GM12878 (cell line): Measurements from ENCODE around the gene B3GALT5. TPM values are rescaled to one million over a fixed set of nuclear protein-coding genes. Genes with fewer than 3 reads are reported as not detected.

Source experiments
- ATAC-seq: fragments of 200-7000 bp; cut with Tn5 transposase; 3 replicates; pipeline ENCODE4 v1.9.1; 2020; ENCODE audit warnings: mild to moderate bottlenecking, moderate library complexity
- BruUV-seq: library from RNA; stranded (reverse); fragments of 400-500 nt; replicated peaks from 2 replicates; lab custom pipeline; 2021; lab: Mats Ljungman, UMichigan
- CTCF ChIA-PET: fragments of 300-600 bp; sonication (Branson Sonifier 250); formaldehyde crosslinking; extraction: SDS; loops from one replicate; lab custom pipeline; 2021; ENCODE audit warnings: inconsistent platforms; lab: Yijun Ruan, JAX
- POLR2A ChIA-PET: fragments of 350-600 bp; formaldehyde crosslinking; extraction: SDS; loops from one replicate; lab custom pipeline; 2021; ENCODE audit warnings: inconsistent platforms; lab: Charles Lee
- RAD21 ChIA-PET: fragments of 300-600 bp; sonication (Branson Sonifier 250); formaldehyde crosslinking; loops from one replicate; lab custom pipeline; 2023; ENCODE audit warnings: antibody characterized with exemption; ENCODE audit not compliant: unreplicated experiment; lab: Charles Lee
- SMC1A ChIA-PET: fragments of 300-600 bp; sonication (Branson Sonifier 250); formaldehyde crosslinking; loops from one replicate; lab custom pipeline; 2023; ENCODE audit not compliant: unreplicated experiment, uncharacterized antibody; lab: Charles Lee
- DNase-seq: peaks from one replicate; pipeline ENCODE4 v3.0.0-alpha.2; 2011; ENCODE audit warnings: low read depth, low spot score
- FAIRE-seq: peaks from 3 replicates; lab custom pipeline; 2011; peaks lifted over from hg19 to GRCh38; lab: Jason Lieb, UNC
- H2AFZ ChIP-seq: 2 replicates; pipeline ENCODE4 v1.6.0; 2011; ENCODE audit warnings: low read depth, low read length, control low read depth; ENCODE audit not compliant: control insufficient read depth
- H3K27ac ChIP-seq: 2 replicates; pipeline ENCODE4 v1.5.1; 2011; ENCODE audit warnings: control low read depth; ENCODE audit not compliant: control insufficient read depth, insufficient read depth
- H3K27me3 ChIP-seq, 2 experiments: replicated peaks in 1 of 2; 2 replicates each; pipeline versions ENCODE4 v1.6.0 to v1.6.1; 2011; ENCODE audit warnings: low read length in 1 of 2; ENCODE audit not compliant: control insufficient read depth in 2 of 2, insufficient read depth in 2 of 2
- H3K36me3 ChIP-seq, 2 experiments: 2 replicates each; pipeline ENCODE4 v1.5.1; 2011; ENCODE audit warnings: low read length in 1 of 2; ENCODE audit not compliant: control insufficient read depth in 2 of 2, insufficient read depth in 2 of 2
- H3K4me1 ChIP-seq: 2 replicates; pipeline ENCODE4 v1.6.1; 2011; ENCODE audit warnings: mild to moderate bottlenecking, low read length, moderate library complexity, mixed read lengths; ENCODE audit not compliant: control insufficient read depth, insufficient read depth
- H3K4me2 ChIP-seq: 2 replicates; pipeline ENCODE4 v1.6.0; 2011; ENCODE audit warnings: control low read depth; ENCODE audit not compliant: control insufficient read depth, insufficient read depth
- H3K4me3 ChIP-seq: fragments of 200-600 bp; sonication (generic); 2 replicates; pipeline ENCODE4 v1.5.1; 2016
- H3K79me2 ChIP-seq: 2 replicates; pipeline ENCODE4 v1.6.0; 2011; ENCODE audit warnings: low read length; ENCODE audit not compliant: control insufficient read depth, insufficient read depth
- H3K9ac ChIP-seq: 2 replicates; pipeline ENCODE4 v1.8.0; 2011; ENCODE audit warnings: low read length, control low read depth, mixed read lengths; ENCODE audit not compliant: control insufficient read depth, insufficient read depth
- H3K9me3 ChIP-seq: replicated peaks from 3 replicates; pipeline ENCODE4 v1.5.1; 2011; ENCODE audit warnings: mild to moderate bottlenecking, low read length; ENCODE audit not compliant: control insufficient read depth, insufficient read depth
- H4K20me1 ChIP-seq: 2 replicates; pipeline ENCODE4 v1.6.0; 2011; ENCODE audit not compliant: control insufficient read depth, insufficient read depth
- ATF3 ChIP-seq: IDR thresholded peaks from 2 replicates; pipeline ENCODE4 v1.6.1; 2011; ENCODE audit warnings: low read depth, mild to moderate bottlenecking, low read length, moderate library complexity, borderline replicate concordance; ENCODE audit errors: extremely low read depth
- BCL11A ChIP-seq: IDR thresholded peaks from 2 replicates; pipeline ENCODE4 v1.6.1; 2011; ENCODE audit warnings: low read depth, low read length
- BCLAF1 ChIP-seq: fragments of 450-650 bp; IDR thresholded peaks from 2 replicates; pipeline ENCODE4 v1.6.1; 2017; ENCODE audit warnings: antibody characterized with exemption, mild to moderate bottlenecking, moderate library complexity
- BRCA1 ChIP-seq: IDR thresholded peaks from 2 replicates; pipeline ENCODE4 v1.6.1; 2011; ENCODE audit warnings: low read depth, low read length, improper control_type of control experiment
- CBFB ChIP-seq: IDR thresholded peaks from 2 replicates; pipeline ENCODE4 v1.6.1; 2016; ENCODE audit warnings: antibody characterized with exemption, low read depth
- ETV6 ChIP-seq, 2 experiments: fragments of 450-650 bp in 1 of 2; IDR thresholded peaks in 1 of 2; conservative IDR thresholded peaks in 1 of 2; 2 replicates each; pipeline ENCODE4 v1.6.1; 2014; ENCODE audit warnings: antibody characterized with exemption in 1 of 2, borderline replicate concordance in 1 of 2, low read depth in 1 of 2, mild to moderate bottlenecking in 1 of 2, moderate library complexity in 1 of 2
- GABPA ChIP-seq: IDR thresholded peaks from 2 replicates; pipeline ENCODE4 v1.6.1; 2014; ENCODE audit warnings: antibody characterized with exemption, low read depth, mild to moderate bottlenecking, inconsistent platforms
- KLF5 ChIP-seq: fragments of 450-650 bp; IDR thresholded peaks from 2 replicates; pipeline ENCODE4 v1.6.1; 2014; ENCODE audit warnings: mild to moderate bottlenecking; ENCODE audit not compliant: partially characterized antibody
- LARP7 ChIP-seq: fragments of 450-650 bp; IDR thresholded peaks from 2 replicates; pipeline ENCODE4 v1.6.1; 2017; ENCODE audit warnings: mild to moderate bottlenecking
- MXI1 ChIP-seq: fragments of 150-350 bp; IDR thresholded peaks from 2 replicates; pipeline ENCODE4 v1.6.1; 2011; ENCODE audit warnings: low read depth, mild to moderate bottlenecking, inconsistent platforms, low read length, improper control_type of control experiment
- NFXL1 ChIP-seq: fragments of 450-650 bp; IDR thresholded peaks from 2 replicates; pipeline ENCODE4 v1.6.1; 2017; ENCODE audit warnings: antibody characterized with exemption, mild to moderate bottlenecking, borderline replicate concordance
- NFYA ChIP-seq: IDR thresholded peaks from 2 replicates; pipeline ENCODE4 v1.6.1; 2011; ENCODE audit warnings: low read depth, mild to moderate bottlenecking, low read length, improper control_type of control experiment, borderline replicate concordance
- PRDM15 ChIP-seq: fragments of 450-650 bp; formaldehyde crosslinking; IDR thresholded peaks from 2 replicates; pipeline ENCODE4 v1.4.0; 2020; ENCODE audit warnings: mild to moderate bottlenecking, moderate library complexity
- SIN3A ChIP-seq: IDR thresholded peaks from 2 replicates; pipeline ENCODE4 v1.6.1; 2012; ENCODE audit warnings: low read depth, low read length, improper control_type of control experiment
- SMC3 ChIP-seq: IDR thresholded peaks from 2 replicates; pipeline ENCODE4 v1.6.1; 2011; ENCODE audit warnings: low read length, improper control_type of control experiment, borderline replicate concordance
- SREBF1 ChIP-seq: IDR thresholded peaks from 2 replicates; pipeline ENCODE4 v1.6.1; 2012; ENCODE audit warnings: mild to moderate bottlenecking, low read length
- YBX1 ChIP-seq: fragments of 450-650 bp; IDR thresholded peaks from 2 replicates; pipeline ENCODE4 v1.6.1; 2016; ENCODE audit warnings: antibody characterized with exemption
- ZNF24 ChIP-seq: fragments of 450-650 bp; IDR thresholded peaks from 2 replicates; pipeline ENCODE4 v1.6.1; 2017; ENCODE audit warnings: antibody characterized with exemption, mild to moderate bottlenecking
- WGBS: methylation state at CpG from one replicate; pipeline ENCODE4 v1.1.6; 2016; ENCODE audit warnings: low lambda C conversion rate; ENCODE audit not compliant: insufficient replicate concordance, insufficient coverage; ENCODE audit errors: missing lambda C conversion rate; 5-methylcytosine and 5-hydroxymethylcytosine counted together
- in situ Hi-C: fragments of 300-500 bp; cut with MboI; formaldehyde crosslinking; loops from 9 replicates; pipeline ENCODE4 v1.14.3; 2018; ENCODE audit warnings: mixed read lengths
- intact Hi-C: fragments of 100-400 bp; cut with micrococcal nuclease; formaldehyde crosslinking; loops from one replicate; pipeline ENCODE4 v1.14.2; 2022; ENCODE audit not compliant: unreplicated experiment
- polyA plus RNA-seq, 11 experiments: library from polyadenylated mRNA; depleted of rRNA in 4 of 11; unstranded in 6 of 11; stranded (reverse) in 5 of 11; fragments of >200 nt; fragmentation: Nextera tagmentation in 4 of 11; fragmentation: Illumina TruSeq in 1 of 11; extraction: Ambion mirVana in 4 of 11; extraction: Trizol in 1 of 11; gene quantifications; 1 replicate in 1 of 11; 2 replicates in 10 of 11; pipeline versions ENCODE4 v1.2.1 to v1.2.3, GENCODE V29; 2011 to 2016; ENCODE audit warnings: inconsistent platforms in 2 of 11, missing spikeins in 2 of 11, low read depth in 1 of 11
- total RNA-seq, 4 experiments: library from RNA; depleted of rRNA in 3 of 4; stranded (reverse); fragments of >200 nt in 3 of 4; fragmentation: Illumina TruSeq in 1 of 4; extraction: Trizol in 1 of 4; gene quantifications; 2 replicates each; pipeline versions ENCODE4 v1.2.1 to v1.2.3, GENCODE V29; 2013 to 2021

B3GALT5 gene
- total and polyA plus RNA-seq, 10 of the 15 experiments (the other 5 are each of a cell fraction or from before 2014, with no cell fraction given), result 0.03 to 0.04 TPM; not detected in 8

- SMC1A ChIA-PET, result no interaction called here
- intact Hi-C loops, result no loop called here
- no peaks in the 10 kb centered on the region; the same call in 2 of the 3 replicates for H3K9me3 ChIP-seq
- BruUV-seq, result no TSS peak
- H3K79me2 ChIP-seq, result no peaks in the 10 kb centered on the region
- FAIRE-seq, result no peak
- no peaks in the 10 kb centered on the region for H4K20me1 ChIP-seq
- RAD21 ChIA-PET, result no interaction called here
- H3K27ac ChIP-seq, result no peak overlapping the region
- ATAC-seq, result no peak
- CTCF ChIA-PET, result no interaction called here
- no peak overlapping the region for H3K9ac ChIP-seq
- in situ Hi-C loops, result no loop called here
- no peak overlapping the region for H3K4me2 ChIP-seq
- H3K4me1 ChIP-seq, result no peaks in the 10 kb centered on the region
- H3K4me3 ChIP-seq, result no peak overlapping the region
- POLR2A ChIA-PET, result no interaction called here
- 30% methylated on average over 15 of the region's 15 CpGs for WGBS
- H2AFZ ChIP-seq, result no peak overlapping the region
- no peak for DNase-seq
- H3K27me3 ChIP-seq, result no peaks in the 10 kb centered on the region
- no peaks in the 10 kb centered on the region for H3K36me3 ChIP-seq
- TF ChIP-seq NFYA (no peak), SMC3 (no peak), BCL11A (no peak), LARP7 (no peak), NFXL1 (no peak), ZNF24 (no peak), ETV6 (conservative IDR thresholded peaks at IDR 0.05 in 1 of 2, IDR thresholded peaks at IDR 0.05 in 1 of 2; ENCODE audit: borderline replicate concordance in 1 of 2, low read depth in 1 of 2) (no peak), YBX1 (no peak), GABPA (no peak), PRDM15 (CRISPR knock-in tag) (no peak), KLF5 (no peak), BRCA1 (no peak), SREBF1 (no peak), CBFB (no peak), BCLAF1 (no peak), MXI1 (no peak), ATF3 (no peak), SIN3A (no peak)
These were observed 51.2 kb downstream of the B3GALT5 start for GRCh38 chr21:39663742-39664492.
